Fibroblast of skin of left biceps (primary cell): ENCODE results near the gene CA14.
"Not testable (repeated sequence)": the region's sequence is repeated elsewhere in the genome, so short reads cannot be mapped to it uniquely, and the experiment has no call there.

Experiments
- DNase-seq, 2 experiments: peaks; one replicate each; pipeline ENCODE4 v3.0.0-alpha.2; 2013; ENCODE audit warnings: low read depth in 2 of 2

The CA14 gene

DNA sequence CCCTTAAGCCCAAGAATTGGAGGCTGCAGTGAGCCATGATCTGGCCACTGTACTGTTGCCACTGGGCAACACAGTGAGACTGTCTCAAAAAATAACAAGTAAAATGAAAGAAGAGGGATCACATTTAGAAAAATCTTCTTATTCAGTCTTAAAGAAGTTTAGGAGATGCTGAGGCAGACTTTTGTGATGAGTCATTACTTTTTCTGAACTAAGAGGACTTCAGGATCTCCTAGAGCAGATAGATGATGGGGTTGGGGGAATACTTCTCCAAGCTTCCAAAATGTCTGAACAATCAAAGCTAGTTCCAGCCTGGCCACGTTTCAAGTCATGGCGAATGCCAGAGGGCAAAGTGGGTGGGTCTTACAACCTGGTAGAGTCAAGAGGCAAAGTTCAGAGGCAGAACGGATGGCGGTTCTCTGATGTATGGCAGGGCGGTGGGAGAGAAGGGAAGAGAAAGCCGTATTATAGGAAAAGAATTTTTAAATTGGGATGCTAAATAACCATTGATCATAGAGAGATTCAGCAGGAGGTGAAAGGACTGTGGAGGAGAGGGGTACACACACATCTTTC, 22.6 kb downstream of the CA14 start:
- DNase-seq: no peak

DNA sequence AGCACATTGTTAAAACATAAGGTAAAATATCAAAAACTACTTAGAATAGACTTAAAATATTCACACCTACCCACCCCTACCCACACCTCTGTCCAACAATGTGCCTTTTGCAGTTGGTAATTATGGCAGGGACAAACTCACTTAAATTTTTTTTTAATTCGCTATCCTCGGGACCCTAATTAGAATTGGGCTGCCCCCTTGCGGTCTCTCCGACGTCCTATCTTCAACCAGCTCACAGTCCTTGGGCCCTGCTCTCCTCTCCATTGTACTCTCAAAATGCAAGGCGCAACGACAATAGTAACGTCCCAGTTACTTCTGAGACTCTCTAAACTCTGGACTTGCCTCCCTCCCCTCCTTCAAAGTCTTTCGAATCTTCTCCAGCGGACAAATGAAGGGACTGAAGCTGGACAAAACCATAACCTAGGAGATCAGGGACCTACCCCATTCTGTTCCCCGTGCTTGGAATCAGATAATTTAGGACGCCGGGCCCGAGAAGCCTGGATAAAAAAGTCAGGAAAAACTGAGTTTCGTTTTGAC, 23.7 kb downstream of the CA14 start:
- DNase-seq: no peak

DNA sequence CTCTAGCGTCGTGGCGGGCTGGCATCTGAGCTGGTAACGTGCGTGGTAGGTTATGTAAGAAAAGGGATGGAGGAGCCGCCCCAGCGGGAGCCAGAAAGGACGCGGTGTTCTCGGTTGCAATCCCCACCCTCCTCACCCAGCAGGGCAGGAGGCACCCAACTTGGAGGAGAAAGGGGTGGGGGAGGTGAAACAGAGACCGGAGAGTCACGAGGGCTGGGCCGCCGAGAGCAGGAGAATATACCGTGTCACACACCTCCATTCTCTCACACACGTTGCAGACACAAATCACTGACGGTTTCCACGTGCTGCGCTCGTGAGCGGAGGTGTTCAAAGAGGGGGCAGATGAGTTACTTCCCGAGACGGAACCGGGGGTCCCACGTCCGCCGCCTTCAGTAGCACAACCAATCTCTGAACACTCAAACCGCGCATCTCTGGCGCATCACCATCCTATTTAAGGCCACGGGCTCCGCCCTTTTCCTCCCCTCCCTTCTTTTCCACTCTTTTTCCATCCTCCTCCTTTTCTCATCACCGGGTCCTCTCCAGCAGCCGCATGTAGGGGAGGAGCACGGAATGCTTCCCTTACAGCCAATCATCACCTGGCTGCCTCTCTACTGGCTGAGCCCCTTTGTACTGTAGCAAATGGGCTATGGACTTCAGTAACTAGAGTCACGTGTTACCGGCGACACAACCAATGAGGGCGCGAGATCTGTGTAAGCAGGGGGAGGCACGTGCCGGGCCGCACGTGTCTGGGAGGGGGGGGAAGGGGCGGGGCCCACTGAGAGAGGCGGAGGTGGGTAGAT, 24.4 kb downstream of the CA14 start, which contains the start of gene CIART:
CIART (plus strand) TSS at position 797 of the 800 bp plus-strand sequence. CDS start 714 bp downstream, outside the sequence.
- DNase-seq: peak; percentile 98 to 99

DNA sequence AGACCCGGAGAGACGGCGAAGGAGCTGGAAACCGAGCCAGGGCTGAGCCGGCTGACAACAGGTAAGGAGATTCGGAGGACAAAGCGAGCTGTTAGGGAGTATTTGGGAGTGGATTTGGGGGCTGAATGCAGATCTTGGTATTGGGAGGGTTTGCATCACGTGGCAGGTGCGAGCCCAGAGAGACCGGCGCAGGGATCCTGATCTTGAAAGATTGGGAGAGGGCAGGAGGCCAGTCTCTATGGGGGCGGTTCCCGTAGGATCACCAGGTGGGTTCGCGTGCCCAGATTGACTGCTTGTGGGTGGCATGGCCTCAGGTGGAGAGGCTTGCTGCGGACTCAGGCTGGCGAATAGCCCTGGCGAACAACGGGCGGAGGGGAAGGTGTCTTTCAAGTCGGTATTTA, 25.0 kb downstream of the CA14 start:
- no peak for DNase-seq

DNA sequence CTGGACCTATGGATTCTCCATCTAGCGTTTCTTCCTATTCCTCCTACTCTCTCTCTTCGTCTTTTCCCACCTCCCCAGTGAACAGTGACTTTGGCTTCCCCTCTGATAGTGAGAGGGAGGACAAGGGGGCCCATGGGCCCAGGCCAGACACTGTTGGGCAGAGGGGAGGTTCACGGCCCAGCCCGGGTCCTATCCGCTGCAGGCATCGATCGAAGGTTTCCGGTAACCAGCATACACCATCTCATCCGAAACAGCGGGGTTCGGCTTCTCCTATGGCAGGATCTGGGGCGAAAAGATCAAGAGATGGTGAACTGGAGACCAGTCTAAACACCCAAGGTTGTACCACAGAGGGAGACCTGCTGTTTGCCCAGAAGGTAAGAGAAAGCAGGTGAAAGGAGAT, 25.7 kb downstream of the CA14 start:
- DNase-seq: no peak

DNA sequence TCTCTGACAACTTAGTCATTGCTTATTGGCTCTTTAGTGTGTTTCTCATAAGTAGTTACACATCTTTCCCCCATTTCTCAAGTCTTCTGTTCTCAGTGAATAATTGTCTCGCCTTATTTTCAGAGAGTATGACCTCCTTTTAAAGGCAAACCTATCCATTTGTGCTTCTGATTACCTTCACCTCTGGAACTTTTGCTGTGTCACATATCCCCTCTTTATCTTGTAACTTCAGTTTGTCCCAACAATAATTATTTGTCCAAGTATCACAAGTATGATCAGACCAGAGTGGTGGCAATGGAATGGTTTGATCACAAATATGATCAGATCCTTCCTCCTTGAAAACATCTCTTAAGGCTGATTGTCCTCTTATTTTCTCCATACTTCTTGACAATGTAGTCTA, 30.8 kb downstream of the CA14 start:
- DNase-seq: no peak

DNA sequence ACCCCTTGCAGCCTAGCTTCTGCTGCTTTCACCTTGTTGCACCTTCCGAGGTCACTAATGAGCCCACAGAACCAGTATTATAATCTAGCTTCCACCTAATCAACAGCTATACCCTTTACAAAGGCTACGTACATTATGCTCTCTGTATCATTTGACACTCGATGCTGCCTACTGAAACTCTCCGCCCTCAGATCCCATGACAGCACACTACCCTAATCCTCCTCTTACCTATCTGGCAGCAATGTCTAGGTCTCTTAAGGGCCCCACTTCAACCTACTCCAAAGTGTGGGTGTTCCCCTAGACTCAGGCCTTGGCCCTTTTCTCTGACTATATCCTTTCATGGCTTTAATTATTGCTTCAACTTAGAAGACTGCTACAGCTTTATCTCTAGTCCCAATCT, 31.2 kb downstream of the CA14 start:
- DNase-seq: no peak

DNA sequence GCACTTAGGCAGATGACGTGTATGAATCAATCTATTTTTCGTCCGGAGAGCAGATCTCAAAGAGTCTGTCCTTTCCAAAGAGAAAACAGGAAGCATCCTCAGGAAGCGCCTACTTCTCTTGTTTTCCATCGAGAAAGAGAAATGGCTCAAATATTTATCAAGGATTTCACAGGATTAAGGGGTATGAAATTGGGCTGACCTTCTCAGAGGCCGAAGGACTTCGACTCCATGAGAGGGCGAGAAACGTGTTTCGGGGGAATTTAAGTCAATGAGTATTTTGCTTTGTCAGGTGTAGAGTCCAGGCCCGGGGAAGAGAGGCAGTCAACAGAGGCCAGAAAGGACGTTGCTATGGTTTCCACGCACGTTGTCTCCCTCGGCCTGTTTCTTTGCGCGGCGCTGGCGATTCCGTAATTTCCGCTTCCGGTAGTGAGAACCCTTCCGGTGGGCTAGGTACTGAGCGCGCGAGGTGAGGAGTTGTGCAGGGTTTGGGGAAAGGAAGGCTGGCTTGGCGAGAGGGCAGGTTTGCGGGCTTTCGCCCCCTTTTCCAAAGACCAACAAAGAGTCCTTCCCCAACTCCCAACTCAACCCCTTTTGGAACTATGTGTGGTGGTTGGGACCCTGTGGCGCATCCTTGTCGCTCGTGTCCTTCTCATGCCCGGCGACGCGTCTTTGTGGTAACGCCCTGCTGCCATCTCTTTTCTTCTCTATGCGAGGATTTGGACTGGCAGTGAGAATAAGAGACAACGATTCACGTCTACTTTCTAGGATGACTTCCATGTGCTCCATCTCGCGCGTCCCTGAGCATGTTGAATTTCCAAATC, 36.1 kb downstream of the CA14 start, which contains the start of gene MRPS21:
MRPS21 (plus strand) TSS at position 429 of the 821 bp plus-strand sequence. CDS start 506 bp downstream, outside the sequence.
- DNase-seq: peak; percentile 62 to 65

DNA sequence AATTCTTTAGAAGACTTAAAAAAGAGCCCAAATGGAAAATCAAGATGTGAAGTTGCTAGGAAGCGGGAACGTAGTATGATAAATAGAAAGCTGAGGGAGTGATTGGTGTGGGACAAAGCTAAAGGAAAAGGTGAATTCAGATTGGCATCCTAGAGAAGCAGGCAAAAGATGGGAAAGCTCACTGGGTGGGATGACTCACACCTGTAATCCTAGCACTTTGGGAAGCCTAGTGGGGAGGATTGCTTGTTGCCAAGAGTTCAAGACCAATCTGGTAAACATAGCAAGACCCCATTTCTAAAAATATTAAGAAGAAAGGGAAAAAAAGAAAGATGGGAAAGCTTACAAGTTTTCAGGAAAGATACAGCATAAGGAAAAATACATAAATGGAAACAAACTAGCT, 37.9 kb downstream of the CA14 start:
- no peak for DNase-seq

DNA sequence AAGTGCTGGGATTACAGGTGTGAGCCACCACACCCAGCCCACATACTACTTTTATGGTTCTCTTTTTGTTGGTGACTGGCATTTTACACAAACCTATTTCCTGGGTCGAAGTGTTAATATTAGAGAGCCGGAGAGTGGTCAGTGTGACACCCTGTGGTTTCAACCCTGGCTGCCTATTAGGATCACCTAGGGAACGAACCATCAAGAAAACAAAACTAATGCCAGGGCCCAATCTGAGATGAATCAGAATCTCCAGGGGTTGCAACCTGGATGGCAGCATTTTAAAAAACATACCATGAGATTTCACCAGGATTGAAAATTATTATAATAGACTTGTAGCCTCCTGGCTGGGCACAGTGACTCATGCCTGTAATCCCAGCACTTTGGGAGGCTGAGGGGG, 42.1 kb downstream of the CA14 start:
- no peak for DNase-seq

DNA sequence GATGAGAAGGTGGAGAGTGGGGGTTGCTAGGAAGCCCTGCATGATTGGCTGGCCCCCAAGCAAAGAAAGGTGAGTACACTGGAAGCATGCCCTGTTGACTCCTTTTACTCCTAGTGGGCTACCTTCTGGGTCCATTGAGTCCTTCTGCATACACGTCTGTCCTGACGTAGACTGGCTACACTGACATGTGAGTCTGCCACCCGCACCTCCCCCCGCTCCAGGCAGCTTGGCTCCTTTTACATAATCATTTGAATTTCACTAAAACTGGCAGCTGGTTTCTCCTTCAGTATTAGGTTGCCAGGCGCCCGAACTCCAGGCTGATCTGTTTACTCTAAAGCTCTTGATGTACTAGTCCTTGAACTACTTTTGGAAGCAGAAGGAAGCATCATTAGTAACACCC, 44.8 kb downstream of the CA14 start:
- DNase-seq: no peak

DNA sequence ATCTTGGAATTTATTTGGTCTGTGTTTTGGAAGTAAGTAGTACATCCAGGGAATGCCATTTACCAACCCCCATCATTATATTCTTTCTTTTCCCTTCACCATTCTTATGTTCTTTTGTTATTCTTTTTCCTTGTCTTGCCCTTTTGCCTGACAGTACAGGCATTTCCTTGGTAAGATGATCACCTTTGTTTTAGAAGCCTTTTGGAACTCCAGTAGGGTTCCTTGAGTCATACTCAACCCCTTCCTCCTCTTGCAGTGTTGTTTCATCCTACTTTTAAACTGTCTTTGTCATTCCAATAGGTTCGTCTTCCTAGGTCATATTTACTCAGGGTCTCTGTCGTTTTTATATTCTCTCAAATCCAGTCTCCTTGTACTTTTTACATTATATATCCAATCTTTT, 45.3 kb downstream of the CA14 start:
- no peak for DNase-seq

DNA sequence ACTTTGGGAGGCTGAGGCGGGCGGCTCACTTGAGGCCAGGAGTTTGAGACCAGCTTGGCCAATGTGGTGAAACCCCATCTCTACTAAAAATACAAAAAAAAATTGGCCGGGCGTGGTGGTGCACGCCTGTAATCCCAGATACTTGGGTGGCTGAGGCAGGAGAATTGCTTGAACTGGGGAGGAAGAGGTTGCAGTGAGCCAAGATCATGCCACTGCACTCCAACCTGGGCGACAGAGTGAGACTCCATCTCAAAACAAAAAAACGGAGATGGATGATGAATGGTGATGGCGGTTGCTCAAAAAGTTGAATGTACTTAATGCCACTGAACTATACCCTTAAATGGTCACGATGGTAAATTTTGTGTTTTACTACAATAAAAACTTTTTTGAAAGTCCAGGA, 51.0 kb downstream of the CA14 start:
- not testable (repeated sequence) for DNase-seq

DNA sequence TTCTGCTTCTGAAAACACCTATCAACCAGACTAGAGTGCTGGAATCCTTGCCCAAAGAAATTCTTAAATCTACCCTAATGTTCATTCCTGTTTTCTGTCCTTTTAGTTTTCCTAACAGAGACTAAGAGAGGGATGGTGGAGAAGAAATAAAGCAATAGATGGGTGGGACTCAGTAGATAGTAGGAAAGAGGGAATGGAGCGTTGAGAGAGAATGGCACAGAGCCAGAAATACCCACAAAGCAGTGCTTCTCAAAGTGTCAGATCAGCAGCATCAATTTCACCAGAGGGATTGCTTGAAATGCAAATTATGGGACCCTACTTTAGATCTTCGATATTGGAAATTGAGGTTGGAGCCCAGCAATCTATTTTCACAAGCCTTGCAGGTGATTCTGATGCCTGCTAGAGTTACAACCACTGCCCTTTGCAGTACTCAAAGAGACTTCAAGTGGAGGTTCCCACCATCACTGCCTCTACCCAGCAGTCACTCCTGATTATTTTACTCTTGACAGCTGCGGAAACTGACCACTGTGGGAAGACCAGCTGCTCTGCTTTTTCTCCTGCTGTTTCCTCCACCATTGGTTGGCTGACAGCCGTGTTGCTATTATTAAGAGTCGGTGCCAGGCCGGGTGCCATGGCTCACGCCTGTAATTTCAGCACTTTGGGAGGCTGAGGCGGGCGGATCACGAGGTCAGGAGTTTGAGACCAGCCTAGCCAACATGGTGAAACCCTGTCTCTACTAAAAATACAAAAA, 52.4 kb downstream of the CA14 start:
- no peak for DNase-seq

DNA sequence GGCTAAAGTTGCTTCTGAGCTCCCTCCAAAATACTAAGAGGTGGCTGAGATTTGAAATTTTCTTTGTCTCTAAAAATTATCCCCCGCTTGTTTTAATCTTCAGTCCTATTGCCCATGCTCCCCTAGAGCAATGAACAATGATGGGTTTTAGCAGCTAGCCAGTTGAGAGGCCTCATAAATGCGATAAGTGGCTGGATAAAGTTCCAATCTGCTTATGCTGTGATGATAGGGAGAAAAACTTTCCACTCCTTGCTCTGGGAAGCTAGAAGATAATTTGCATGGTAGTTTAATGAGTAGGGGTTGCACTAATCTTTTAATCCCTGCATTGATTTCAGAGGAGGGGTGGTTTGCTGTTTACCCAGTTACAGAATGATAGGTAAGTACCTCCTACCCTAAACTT, 54.2 kb downstream of the CA14 start:
- DNase-seq: no peak
